ENCODE results near the gene ARID5B. TPM values are rescaled to one million over a fixed set of nuclear protein-coding genes. Genes with fewer than 3 reads are reported as not detected.
A peak's percentile ranks its signal among the peaks of the same experiment; 100 is the strongest.
"Not testable (repeated sequence)": the region's sequence is repeated elsewhere in the genome, so short reads cannot be mapped to it uniquely, and the experiment has no call there.

The ARID5B gene
- total RNA-seq, 1 donor from 2014 or later, result 14.0 TPM

DNA sequence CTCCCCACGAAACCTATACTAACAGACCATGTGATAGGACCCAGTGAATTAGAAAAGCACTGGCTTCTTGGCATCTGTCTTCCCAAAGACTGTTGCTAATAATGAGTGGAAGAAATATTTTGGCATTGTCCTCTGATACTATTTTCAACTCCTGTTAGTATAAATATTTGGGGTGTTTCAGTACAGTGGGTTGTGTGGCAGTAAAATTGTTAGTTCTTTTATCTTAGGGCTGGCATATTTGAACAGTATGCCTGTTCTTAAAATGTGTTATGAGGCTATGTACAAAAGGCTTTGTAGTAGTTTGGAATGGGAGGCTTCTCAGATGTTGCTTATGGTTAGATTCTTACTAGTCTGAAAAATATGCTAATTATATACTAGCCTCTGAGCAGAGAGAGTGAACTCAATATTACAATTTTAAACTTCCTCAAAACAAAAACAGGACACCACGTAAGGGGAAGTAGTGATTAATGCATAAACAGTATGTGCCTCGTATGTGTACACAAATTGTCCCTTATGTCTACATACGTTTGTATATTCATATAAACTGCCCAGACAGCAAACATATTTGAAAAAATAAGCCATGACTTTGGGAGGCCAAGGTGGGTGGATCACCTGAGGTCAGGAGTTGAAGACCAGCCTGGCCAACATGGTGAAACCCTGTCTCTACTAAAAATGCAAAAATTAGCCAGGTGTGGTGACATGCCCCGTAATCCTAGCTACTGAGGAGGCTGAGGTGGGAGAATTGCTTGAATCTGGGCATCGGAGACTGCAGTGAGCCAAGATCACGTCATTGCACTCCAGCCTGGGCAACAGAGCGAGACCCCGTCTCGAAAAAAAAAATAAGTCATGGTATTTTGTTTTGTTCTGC lies 115.4 kb downstream of the ARID5B start:
- DNase-seq (ENCODE audit: missing footprints) (no peak), ATAC-seq (peak; percentile 20)
- intact Hi-C loops (cut with DNase I), result no loop called here

- DNase-seq (ENCODE audit: missing footprints) (no peak), ATAC-seq (no peak)
- intact Hi-C loops (cut with DNase I), result no loop called here
These were observed 116.0 kb downstream of the ARID5B start for GRCh38 chr10:62017491-62017870.

GRCh38 chr10:62018131-62018911 lies 116.8 kb downstream of the ARID5B start:
- DNase-seq (ENCODE audit: missing footprints) (no peak), ATAC-seq (no peak)
- intact Hi-C loops (cut with DNase I), result loop anchor here (2.0 kb wide), 1 partner anchor 118 kb away; the partner anchor contains the start of gene ARID5B

DNA sequence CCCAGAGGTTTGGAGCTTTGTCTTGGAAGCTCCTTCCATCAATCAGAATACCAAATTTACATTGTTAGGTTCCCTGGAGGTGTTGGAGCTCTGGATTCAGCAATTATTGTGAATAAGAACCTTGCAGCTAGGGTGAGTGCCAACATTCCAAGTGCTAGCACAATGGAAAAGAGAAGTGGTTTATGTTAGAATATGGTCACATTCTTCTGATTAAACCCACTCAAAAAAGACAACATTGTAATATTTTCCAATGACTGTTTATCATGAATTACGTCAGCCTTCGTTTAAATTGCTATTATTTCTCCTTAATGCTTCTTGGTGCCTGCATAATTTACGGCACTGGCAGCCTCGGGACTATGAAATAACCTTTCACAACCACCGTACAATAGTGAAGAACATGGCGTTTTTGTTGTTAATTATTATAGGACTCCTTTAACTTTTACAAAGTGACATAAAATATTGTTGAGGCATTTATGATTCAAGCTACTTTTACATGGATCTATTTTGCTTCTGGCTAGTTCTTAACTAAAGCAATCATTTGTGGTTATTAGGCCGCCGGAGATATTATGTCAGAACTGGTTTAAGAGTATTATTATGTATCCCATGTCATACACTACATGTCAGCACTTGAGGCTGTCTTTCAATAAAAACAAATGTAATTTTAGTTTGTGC lies 117.7 kb downstream of the ARID5B start:
- DNase-seq (ENCODE audit: missing footprints), result no peak
- no peak for ATAC-seq
- intact Hi-C loops (cut with DNase I), result loop anchor here (2.0 kb wide), 1 partner anchor 118 kb away; the partner anchor contains the start of gene ARID5B

DNA sequence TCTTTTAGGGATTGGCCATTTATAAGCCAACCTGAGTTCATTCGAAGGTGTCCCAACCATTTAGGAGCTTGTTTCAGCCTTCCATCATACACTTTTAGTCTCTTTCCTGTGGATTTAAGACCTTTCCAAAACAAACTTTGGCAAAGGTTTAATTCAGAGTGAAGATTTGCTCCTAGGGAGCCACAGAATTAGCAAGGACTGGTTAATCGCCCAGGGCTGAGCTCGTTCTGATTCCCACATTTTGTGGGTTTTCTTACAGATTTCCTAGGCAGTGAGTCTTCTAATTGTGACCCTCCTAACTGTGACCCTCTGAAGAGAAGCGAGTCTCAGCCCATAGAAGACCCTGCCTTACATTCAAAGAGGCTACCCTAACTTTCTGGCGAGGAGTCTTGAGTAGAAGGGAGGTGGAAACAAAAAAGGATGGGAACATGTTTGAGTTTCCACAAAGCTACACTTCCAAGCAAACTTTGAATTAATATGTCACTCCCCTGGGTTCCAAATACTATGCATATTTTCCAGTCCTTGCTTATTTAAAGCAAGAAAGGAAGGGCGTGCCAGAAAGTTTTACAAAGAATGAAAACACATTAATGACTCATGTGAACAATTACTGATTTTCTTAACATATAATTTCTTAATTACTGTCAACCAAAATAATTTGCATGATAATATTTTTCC lies 118.3 kb downstream of the ARID5B start:
- DNase-seq (ENCODE audit: missing footprints) (no peak), ATAC-seq (no peak)
- intact Hi-C loops (cut with DNase I), result loop anchor here (2.0 kb wide), 1 partner anchor 119 kb away; the partner anchor contains the start of gene ARID5B

DNA sequence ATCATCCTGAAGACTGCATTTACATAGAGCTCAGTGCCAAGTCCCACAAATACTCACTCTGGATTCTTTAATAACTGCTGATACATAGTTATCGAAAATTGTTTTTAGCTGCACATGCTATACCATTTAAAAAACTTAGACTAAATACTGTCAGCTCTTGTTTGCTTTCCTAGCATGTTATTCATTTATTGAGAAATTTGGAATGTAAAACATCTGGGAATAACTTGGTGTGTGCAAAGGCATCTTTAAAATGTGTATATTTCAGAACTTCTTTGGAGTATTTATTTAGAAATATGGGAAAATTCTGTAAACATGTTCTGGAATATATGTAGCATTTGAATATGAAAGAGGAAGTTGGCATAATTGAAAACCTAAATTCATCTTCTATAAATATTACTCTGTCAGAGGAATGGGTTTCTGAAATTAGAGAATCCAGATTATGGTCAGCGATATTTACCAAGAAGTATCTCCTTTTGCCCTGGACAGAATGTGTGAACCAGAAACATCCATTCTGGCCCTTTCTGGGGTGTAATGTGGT lies 119.7 kb downstream of the ARID5B start:
- intact Hi-C loops (cut with DNase I), result no loop called here
- no peak for ATAC-seq
- no peak for DNase-seq (ENCODE audit: missing footprints)

DNA sequence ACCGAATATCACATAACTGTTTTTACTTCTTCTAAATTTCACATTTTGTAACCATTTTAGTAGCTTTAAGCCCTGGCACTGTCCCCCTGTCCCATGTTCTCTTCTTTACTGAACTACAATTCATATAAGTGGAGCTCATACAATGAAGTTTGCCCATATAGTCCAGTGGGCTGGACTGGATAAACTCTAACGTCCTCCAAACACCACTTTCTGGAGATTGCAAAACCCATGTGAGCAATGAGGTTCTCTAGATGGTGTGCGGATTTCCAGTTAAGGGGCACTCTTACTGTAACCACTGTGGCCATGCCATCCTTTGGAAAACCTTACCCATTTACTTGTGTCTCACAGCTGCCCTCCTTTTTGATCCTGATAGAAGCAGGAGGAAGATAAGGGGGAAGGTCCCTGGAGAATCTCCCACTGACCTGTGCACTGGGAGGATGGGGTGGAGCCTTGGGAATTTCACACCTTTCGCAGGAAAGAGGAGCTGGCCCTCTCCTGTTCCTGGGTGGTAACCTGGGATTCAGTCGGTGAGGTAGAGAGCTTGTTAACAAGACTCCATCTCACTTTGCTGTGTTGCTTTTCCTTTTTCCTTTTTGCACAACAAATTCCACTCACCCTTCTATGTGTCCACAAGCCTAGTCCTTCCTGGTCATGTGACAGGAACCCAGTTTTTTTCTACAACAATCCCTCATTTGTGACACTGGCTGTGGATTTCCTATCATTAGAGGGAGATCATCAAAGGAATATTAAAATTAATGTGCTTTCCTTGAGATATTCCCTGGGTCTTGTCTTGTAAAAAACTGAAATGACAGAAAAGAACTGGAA lies 120.7 kb downstream of the ARID5B start:
- ATAC-seq (no peak), DNase-seq (ENCODE audit: missing footprints) (no peak)
- intact Hi-C loops (cut with DNase I), result no loop called here

DNA sequence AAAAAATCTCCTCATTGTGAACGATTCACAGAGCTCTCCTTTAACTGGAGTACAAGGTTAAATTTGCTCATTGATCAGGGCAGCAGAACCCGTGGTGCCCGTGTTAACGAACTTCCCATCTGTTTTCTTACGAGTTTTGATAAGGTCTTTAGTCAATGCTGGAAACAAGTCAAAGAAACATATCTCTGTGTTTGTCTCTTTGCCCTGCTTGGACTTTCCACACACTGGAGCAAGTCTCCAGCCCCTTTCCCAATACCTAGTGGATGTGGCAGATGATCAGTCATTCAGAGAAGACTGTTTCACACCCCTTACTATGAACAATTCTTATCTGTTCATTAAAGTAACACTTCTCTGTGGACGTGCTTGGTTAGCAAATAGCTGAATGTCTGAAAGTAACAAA lies 121.3 kb downstream of the ARID5B start:
- ATAC-seq, result no peak
- DNase-seq (ENCODE audit: missing footprints), result no peak
- intact Hi-C loops (cut with DNase I), result no loop called here

- intact Hi-C loops (cut with DNase I), result no loop called here
- ATAC-seq (no peak), DNase-seq (ENCODE audit: missing footprints) (no peak)
These were observed 121.8 kb downstream of the ARID5B start for GRCh38 chr10:62023329-62023728.

- no peak for DNase-seq (ENCODE audit: missing footprints)
- no peak for ATAC-seq
- intact Hi-C loops (cut with DNase I), result no loop called here
These were observed 122.7 kb downstream of the ARID5B start for GRCh38 chr10:62024026-62024701.

GRCh38 chr10:62025134-62025794 lies 123.8 kb downstream of the ARID5B start:
- intact Hi-C loops (cut with DNase I), result no loop called here
- no peak for ATAC-seq
- DNase-seq (ENCODE audit: missing footprints), result no peak

GRCh38 chr10:62025901-62026879 lies 124.7 kb downstream of the ARID5B start:
- intact Hi-C loops (cut with DNase I), result no loop called here
- DNase-seq (ENCODE audit: missing footprints) (no peak), ATAC-seq (no peak)

DNA sequence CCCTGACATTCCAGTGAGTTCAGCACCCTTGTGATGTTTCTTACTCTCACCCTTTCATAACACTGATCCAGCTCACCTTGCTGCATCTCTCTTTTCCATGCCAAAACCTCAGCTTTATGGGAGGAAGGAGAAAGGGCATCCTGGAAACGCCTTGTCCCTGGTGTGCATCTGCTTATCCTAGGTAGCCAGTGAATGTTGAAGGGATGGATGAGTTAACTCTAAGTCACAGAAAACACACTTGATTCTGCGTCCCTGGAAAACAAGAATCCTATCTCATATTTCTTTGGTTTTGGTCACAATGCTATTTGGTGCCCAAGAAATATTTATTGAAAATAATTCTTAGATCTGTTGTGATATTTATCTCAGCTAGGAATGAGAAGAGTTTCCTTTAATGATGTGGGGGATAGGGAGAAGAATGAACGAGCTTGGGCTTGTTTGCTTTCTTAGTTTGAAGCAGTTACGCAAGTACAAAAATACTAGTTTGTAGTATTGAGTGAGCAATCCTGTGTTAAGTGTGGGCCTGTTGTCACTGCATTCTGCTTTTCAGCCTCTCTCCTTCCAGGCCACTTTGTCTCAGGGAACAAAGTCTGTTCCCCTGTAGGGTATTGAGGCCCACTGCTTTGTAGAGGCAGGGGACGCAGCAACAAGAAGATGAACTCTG lies 126.5 kb downstream of the ARID5B start:
- no peak for DNase-seq (ENCODE audit: missing footprints)
- intact Hi-C loops (cut with DNase I), result no loop called here
- ATAC-seq, result no peak

- ATAC-seq; DNase-seq (ENCODE audit: missing footprints); intact Hi-C loops (cut with DNase I): not testable (repeated sequence)
These were observed 127.0 kb downstream of the ARID5B start for GRCh38 chr10:62028502-62028842.

- DNase-seq (ENCODE audit: missing footprints) (no peak), ATAC-seq (no peak)
- intact Hi-C loops (cut with DNase I), result no loop called here
These were observed 127.9 kb downstream of the ARID5B start for GRCh38 chr10:62029401-62029800.
